Keratinocyte (primary cell): Measurements from ENCODE around the gene OR7C1. TPM values are rescaled to one million over a fixed set of nuclear protein-coding genes. Genes with fewer than 3 reads are reported as not detected.
"Not testable (repeated sequence)": the region's sequence is repeated elsewhere in the genome, so short reads cannot be mapped to it uniquely, and the experiment has no call there.

ENCODE experiments used
- DNase-seq: peaks from one replicate; pipeline ENCODE4 v3.0.0-alpha.2; 2011; ENCODE audit warnings: low read depth, missing footprints, low spot score
- FAIRE-seq: peaks from 2 replicates; lab custom pipeline; 2011; peaks lifted over from hg19 to GRCh38; lab: Jason Lieb, UNC
- H2AFZ ChIP-seq: 2 replicates; pipeline ENCODE4 v1.6.0; 2012; ENCODE audit warnings: low read length, control low read depth, inconsistent platforms; ENCODE audit not compliant: control insufficient read depth
- H3K27ac ChIP-seq: 2 replicates; pipeline ENCODE4 v1.5.1; 2011; ENCODE audit warnings: low read length; ENCODE audit not compliant: control insufficient read depth, insufficient read depth
- H3K27me3 ChIP-seq: 3 replicates; pipeline ENCODE4 v1.6.0; 2011; ENCODE audit warnings: low read length; ENCODE audit not compliant: control insufficient read depth, insufficient read depth; ENCODE audit errors: extremely low read depth
- H3K36me3 ChIP-seq, 2 experiments: 2 replicates in 1 of 2; 3 replicates in 1 of 2; pipeline ENCODE4 v1.5.1; 2011; ENCODE audit warnings: low read length in 2 of 2, mild to moderate bottlenecking in 1 of 2; ENCODE audit not compliant: control insufficient read depth in 2 of 2, insufficient read depth in 2 of 2; ENCODE audit errors: extremely low read depth in 1 of 2
- H3K4me1 ChIP-seq: 3 replicates; pipeline ENCODE4 v1.5.1; 2011; ENCODE audit warnings: low read length; ENCODE audit not compliant: control insufficient read depth, insufficient read depth; ENCODE audit errors: extremely low read depth
- H3K4me2 ChIP-seq: 3 replicates; pipeline ENCODE4 v1.6.0; 2011; ENCODE audit warnings: low read depth, low read length; ENCODE audit not compliant: control insufficient read depth, insufficient read depth; ENCODE audit errors: extremely low read depth
- H3K4me3 ChIP-seq, 3 experiments: fragments of 200-600 bp in 1 of 3; sonication (generic) in 1 of 3; 2 replicates in 2 of 3; 3 replicates in 1 of 3; pipeline ENCODE4 v1.5.1; 2011 to 2016; ENCODE audit warnings: low read length in 3 of 3, mild to moderate bottlenecking in 3 of 3, control low read depth in 2 of 3, inconsistent platforms in 1 of 3, low read depth in 1 of 3, mixed read lengths in 1 of 3, mixed run types in 1 of 3, moderate library complexity in 1 of 3; ENCODE audit not compliant: control insufficient read depth in 2 of 3, insufficient read depth in 2 of 3; ENCODE audit errors: extremely low read depth in 1 of 3
- H3K79me2 ChIP-seq: 2 replicates; pipeline ENCODE4 v1.6.0; 2012; ENCODE audit warnings: low read length; ENCODE audit not compliant: control insufficient read depth, insufficient read depth
- H3K9ac ChIP-seq: 3 replicates; pipeline ENCODE4 v1.6.0; 2011; ENCODE audit warnings: low read length; ENCODE audit not compliant: control insufficient read depth, insufficient read depth; ENCODE audit errors: extremely low read depth
- H3K9me1 ChIP-seq: 3 replicates; pipeline ENCODE4 v1.6.0; 2011; ENCODE audit warnings: low read length; ENCODE audit not compliant: control insufficient read depth, insufficient read depth; ENCODE audit errors: extremely low read depth
- H3K9me3 ChIP-seq: 2 replicates; pipeline ENCODE4 v1.5.1; 2012; ENCODE audit warnings: low read depth, low read length; ENCODE audit not compliant: control insufficient read depth
- H4K20me1 ChIP-seq: 3 replicates; pipeline ENCODE4 v1.6.0; 2011; ENCODE audit warnings: low read length; ENCODE audit not compliant: control insufficient read depth, insufficient read depth; ENCODE audit errors: extremely low read depth
- EZH2 ChIP-seq: IDR thresholded peaks from one replicate; pipeline ENCODE4 v1.6.1; 2012; ENCODE audit warnings: inconsistent platforms, mild to moderate bottlenecking, low read length, moderate library complexity
- dilution Hi-C: fragments of 300-500 bp; cut with MboI; formaldehyde crosslinking; loops from one replicate; pipeline ENCODE4 v1.7.0; 2020; ENCODE audit warnings: low sequenced_read_pairs; ENCODE audit not compliant: extremely low pct_ligation_motif_present
- polyA plus RNA-seq, 5 experiments: library from polyadenylated mRNA; depleted of rRNA in 3 of 5; stranded (reverse) in 3 of 5; stranded (forward) in 1 of 5; unstranded in 1 of 5; fragments of >200 nt; gene quantifications; 1 replicate in 1 of 5; 2 replicates in 3 of 5; 3 replicates in 1 of 5; pipeline versions ENCODE4 v1.2.1 to v1.2.3, GENCODE V29; 2011 to 2012; ENCODE audit warnings: missing spikeins in 2 of 5, low read depth in 1 of 5, low replicate concordance in 1 of 5
- TF ChIP-seq, protein P1 (sequence below), 3 experiments: IDR thresholded peaks in 1 of 3; conservative IDR thresholded peaks in 1 of 3; optimal IDR thresholded peaks in 1 of 3; 2 replicates in 2 of 3; 3 replicates in 1 of 3; pipeline versions ENCODE3 to v1.5.1; 2011; ENCODE audit warnings: low read length in 3 of 3, mild to moderate bottlenecking in 3 of 3, moderate library complexity in 2 of 3, control low read depth in 1 of 3, inconsistent platforms in 1 of 3; ENCODE audit not compliant: insufficient read depth in 2 of 3; ENCODE audit errors: extremely low read depth in 1 of 3

OR7C1 gene
- polyA plus RNA-seq, 1 donor (not counting 4 experiments of a cell fraction or from before 2014, with no cell fraction given), result 0.09 TPM

DNA sequence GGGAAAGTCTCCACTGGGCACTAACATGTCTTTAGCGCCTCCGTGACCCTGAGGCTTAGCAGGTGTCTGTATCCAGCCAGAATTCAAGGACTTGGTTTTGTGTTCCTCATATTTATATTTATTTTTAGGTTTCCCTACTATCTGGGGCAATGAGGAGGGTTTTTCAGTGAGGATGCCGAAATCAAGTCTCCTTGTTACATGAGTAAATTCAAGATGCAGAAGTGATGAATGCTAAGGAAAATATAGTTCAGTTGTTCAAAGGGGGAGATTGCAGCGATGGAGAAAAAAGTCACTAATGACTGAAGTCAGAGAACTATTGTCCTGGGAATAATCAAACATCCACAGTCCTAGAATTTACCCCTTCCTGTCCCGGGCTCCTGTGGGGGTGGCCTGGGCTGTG is 55.8 kb downstream of the OR7C1 start:
- dilution Hi-C loops, result no loop called here
- TF ChIP-seq EZH2, result no peak
- TF ChIP-seq, protein P1, sequence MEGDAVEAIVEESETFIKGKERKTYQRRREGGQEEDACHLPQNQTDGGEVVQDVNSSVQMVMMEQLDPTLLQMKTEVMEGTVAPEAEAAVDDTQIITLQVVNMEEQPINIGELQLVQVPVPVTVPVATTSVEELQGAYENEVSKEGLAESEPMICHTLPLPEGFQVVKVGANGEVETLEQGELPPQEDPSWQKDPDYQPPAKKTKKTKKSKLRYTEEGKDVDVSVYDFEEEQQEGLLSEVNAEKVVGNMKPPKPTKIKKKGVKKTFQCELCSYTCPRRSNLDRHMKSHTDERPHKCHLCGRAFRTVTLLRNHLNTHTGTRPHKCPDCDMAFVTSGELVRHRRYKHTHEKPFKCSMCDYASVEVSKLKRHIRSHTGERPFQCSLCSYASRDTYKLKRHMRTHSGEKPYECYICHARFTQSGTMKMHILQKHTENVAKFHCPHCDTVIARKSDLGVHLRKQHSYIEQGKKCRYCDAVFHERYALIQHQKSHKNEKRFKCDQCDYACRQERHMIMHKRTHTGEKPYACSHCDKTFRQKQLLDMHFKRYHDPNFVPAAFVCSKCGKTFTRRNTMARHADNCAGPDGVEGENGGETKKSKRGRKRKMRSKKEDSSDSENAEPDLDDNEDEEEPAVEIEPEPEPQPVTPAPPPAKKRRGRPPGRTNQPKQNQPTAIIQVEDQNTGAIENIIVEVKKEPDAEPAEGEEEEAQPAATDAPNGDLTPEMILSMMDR (optimal IDR thresholded peaks at IDR 0.05 in 1 of 3, IDR thresholded peaks at IDR 0.05 in 1 of 3, conservative IDR thresholded peaks at IDR 0.05 in 1 of 3; ENCODE audit: extremely low read depth in 1 of 3, insufficient read depth in 2 of 3, low read length in 3 of 3), result no peak
- FAIRE-seq, result no peak

DNA sequence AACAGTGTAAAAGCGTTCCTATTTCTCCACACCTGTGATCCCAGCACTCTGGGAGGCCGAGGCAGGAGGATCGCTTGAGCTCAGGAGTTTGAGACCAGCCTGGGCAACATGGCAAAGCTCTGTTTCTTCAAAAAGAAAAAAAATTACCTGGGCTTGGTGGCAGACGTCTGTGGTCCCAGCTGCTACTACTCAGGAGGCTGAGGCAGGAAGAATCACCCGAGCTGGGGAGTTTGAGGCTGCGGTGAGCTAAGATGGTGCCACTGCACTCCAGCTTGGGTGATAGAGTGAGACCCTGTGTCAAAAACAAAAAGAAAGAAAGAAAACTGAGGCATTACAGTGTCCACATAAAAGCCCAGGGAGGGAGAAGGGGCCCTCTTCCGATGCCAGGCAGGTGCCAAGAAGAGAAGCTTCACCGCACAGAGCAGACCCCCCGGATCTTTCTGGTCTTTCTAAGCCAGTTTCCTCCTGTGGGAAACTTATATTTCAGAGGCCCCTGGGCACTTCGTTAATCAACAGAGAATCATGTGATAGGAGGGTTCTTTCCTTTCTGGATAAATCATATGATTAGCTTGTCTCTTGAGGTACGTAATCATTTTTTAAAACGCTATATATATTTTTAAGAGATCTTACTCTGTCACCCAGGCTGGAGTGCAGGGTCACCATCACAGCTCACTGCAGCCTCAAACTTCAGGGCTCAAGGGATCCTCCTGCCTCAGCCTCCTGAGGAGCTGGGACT is 56.7 kb downstream of the OR7C1 start, which contains the start of gene ADGRE2:
Gene ADGRE2 (minus strand): TSS at position 451 of the 736 bp plus-strand sequence. CDS start 1,804 bp downstream, outside the sequence.
- not testable (repeated sequence) for FAIRE-seq, DNase-seq

More for the DNA sequence above, 55.8 kb downstream of the OR7C1 start:
- Histone ChIP-seq H3K27ac (no peak overlapping the region), H3K36me3 (no peaks in the 10 kb centered on the region), H3K9me3 (no peaks in the 10 kb centered on the region), H3K4me1 (peaks cover 5% of the 10 kb centered on the region), H4K20me1 (no peaks in the 10 kb centered on the region), H3K4me3 (no peak overlapping the region), H3K4me2 (no peak overlapping the region), H3K9ac (no peak overlapping the region), H3K79me2 (no peaks in the 10 kb centered on the region), H2AFZ (no peak overlapping the region), H3K9me1 (no peaks in the 10 kb centered on the region), H3K27me3 (no peaks in the 10 kb centered on the region)
- no peak for DNase-seq

DNA sequence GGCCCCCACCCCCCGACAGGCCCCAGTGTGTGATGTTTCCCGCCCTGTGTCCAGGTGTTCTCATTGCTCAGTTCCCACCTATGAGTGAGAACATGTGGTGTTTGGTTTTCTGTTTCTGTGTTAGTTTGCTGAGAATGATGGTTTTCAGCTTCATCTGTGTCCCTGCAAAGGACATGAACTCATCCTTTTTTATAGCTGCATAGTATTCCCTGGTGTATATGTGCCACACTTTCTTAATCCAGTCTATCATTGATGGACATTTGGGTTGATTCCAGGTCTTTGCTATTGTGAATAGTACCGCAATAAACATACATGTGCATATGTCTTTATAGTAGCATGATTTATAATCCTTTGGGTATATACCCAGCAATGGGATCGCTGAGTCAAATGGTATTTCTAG is 57.3 kb downstream of the OR7C1 start:
- dilution Hi-C loops, result not testable (repeated sequence)

More for the DNA sequence above, 56.7 kb downstream of the OR7C1 start, which contains the start of gene ADGRE2:
- H4K20me1 ChIP-seq, H2AFZ ChIP-seq, H3K4me3 ChIP-seq, H3K27ac ChIP-seq, H3K36me3 ChIP-seq, H3K27me3 ChIP-seq, H3K4me1 ChIP-seq, dilution Hi-C loops, H3K9me3 ChIP-seq, H3K4me2 ChIP-seq, H3K9me1 ChIP-seq, H3K9ac ChIP-seq, H3K79me2 ChIP-seq: not testable (repeated sequence)

More for the DNA sequence above, 57.3 kb downstream of the OR7C1 start:
- not testable (repeated sequence) for H3K36me3 ChIP-seq, FAIRE-seq, DNase-seq, H3K4me2 ChIP-seq, H3K9me1 ChIP-seq, H2AFZ ChIP-seq, H3K4me3 ChIP-seq, H4K20me1 ChIP-seq, H3K9me3 ChIP-seq, H3K27ac ChIP-seq, H3K9ac ChIP-seq, H3K79me2 ChIP-seq, H3K27me3 ChIP-seq, H3K4me1 ChIP-seq
